Fibroblast of lung (primary cell): ENCODE measurements around the gene ZNF862. TPM values are rescaled to one million over a fixed set of nuclear protein-coding genes. Genes with fewer than 3 reads are reported as not detected.

ENCODE experiments used
- DNase-seq, 2 donors: peaks; one replicate each; pipeline versions ENCODE4 v3.0.0 to v3.0.0-alpha.2; 2010; ENCODE audit warnings: low read depth in 2 of 2
- H2AFZ ChIP-seq: 2 replicates; pipeline ENCODE4 v1.5.1; 2012; ENCODE audit warnings: low read length, control low read depth, inconsistent platforms
- H3K27ac ChIP-seq: 2 replicates; pipeline ENCODE4 v1.5.1; 2011; ENCODE audit warnings: low read length, control low read depth; ENCODE audit not compliant: insufficient read depth
- H3K27me3 ChIP-seq: 2 replicates; pipeline ENCODE4 v1.5.1; 2011; ENCODE audit warnings: mild to moderate bottlenecking, low read length; ENCODE audit not compliant: control insufficient read depth, insufficient read depth
- H3K36me3 ChIP-seq: 2 replicates; pipeline ENCODE4 v1.5.1; 2011; ENCODE audit warnings: low read length; ENCODE audit not compliant: control insufficient read depth, insufficient read depth
- H3K4me1 ChIP-seq: 2 replicates; pipeline ENCODE4 v1.5.1; 2011; ENCODE audit warnings: low read length; ENCODE audit not compliant: control insufficient read depth, insufficient read depth; ENCODE audit errors: extremely low read depth
- H3K4me2 ChIP-seq: 2 replicates; pipeline ENCODE4 v1.5.1; 2011; ENCODE audit warnings: low read length, control low read depth; ENCODE audit not compliant: insufficient read depth; ENCODE audit errors: extremely low read depth
- H3K4me3 ChIP-seq, 4 experiments: fragments of 200-600 bp in 1 of 4; sonication (generic) in 1 of 4; replicated peaks in 1 of 4; 2 replicates each; pipeline ENCODE4 v1.5.1; 2011 to 2016; ENCODE audit warnings: low read length in 4 of 4, low read depth in 3 of 4, mild to moderate bottlenecking in 3 of 4, control low read depth in 2 of 4, inconsistent platforms in 1 of 4, mixed read lengths in 1 of 4; ENCODE audit not compliant: insufficient read depth in 1 of 4; ENCODE audit errors: control extremely low read depth in 1 of 4
- H3K79me2 ChIP-seq: 2 replicates; pipeline ENCODE4 v1.5.1; 2012; ENCODE audit warnings: mild to moderate bottlenecking, low read length, inconsistent platforms; ENCODE audit not compliant: control insufficient read depth, insufficient read depth
- H3K9ac ChIP-seq: 2 replicates; pipeline ENCODE4 v1.5.1; 2011; ENCODE audit warnings: mild to moderate bottlenecking, low read length, control low read depth; ENCODE audit not compliant: insufficient read depth
- H3K9me3 ChIP-seq: 2 replicates; pipeline ENCODE4 v1.5.1; 2012; ENCODE audit warnings: low read depth, low read length; ENCODE audit not compliant: control insufficient read depth, insufficient read depth
- H4K20me1 ChIP-seq: 2 replicates; pipeline ENCODE4 v1.5.1; 2011; ENCODE audit warnings: low read length; ENCODE audit not compliant: control insufficient read depth, insufficient read depth; ENCODE audit errors: extremely low read depth
- EZH2 ChIP-seq: IDR thresholded peaks from 2 replicates; pipeline ENCODE4 v1.5.1; 2012; ENCODE audit warnings: low read length, control low read depth, mild to moderate bottlenecking; ENCODE audit errors: missing control alignments
- polyA plus RNA-seq, 2 donors: library from polyadenylated mRNA; depleted of rRNA in 1 of 2; stranded (reverse) in 1 of 2; unstranded in 1 of 2; fragments of >200 nt; gene quantifications; 2 replicates each; pipeline ENCODE4 v1.2.1, GENCODE V29; 2011 to 2012; ENCODE audit warnings: missing spikeins in 1 of 2
- total RNA-seq: library from RNA; depleted of rRNA; stranded (reverse); fragments of >200 nt; gene quantifications from 2 replicates; pipeline ENCODE4 v1.2.1, GENCODE V29; 2014
- TF ChIP-seq, protein P1 (sequence below), 2 donors: IDR thresholded peaks in 1 of 2; conservative IDR thresholded peaks in 1 of 2; 1 replicate in 1 of 2; 2 replicates in 1 of 2; pipeline ENCODE4 v1.5.1; 2011 to 2012; ENCODE audit warnings: low read length in 2 of 2, control low read depth in 1 of 2, inconsistent platforms in 1 of 2, low read depth in 1 of 2, mild to moderate bottlenecking in 1 of 2

The ZNF862 gene
- total and polyA plus RNA-seq, 2 donors (not counting 1 experiment from before 2014, with no cell fraction given) = 4.7 to 10.9 TPM

DNA sequence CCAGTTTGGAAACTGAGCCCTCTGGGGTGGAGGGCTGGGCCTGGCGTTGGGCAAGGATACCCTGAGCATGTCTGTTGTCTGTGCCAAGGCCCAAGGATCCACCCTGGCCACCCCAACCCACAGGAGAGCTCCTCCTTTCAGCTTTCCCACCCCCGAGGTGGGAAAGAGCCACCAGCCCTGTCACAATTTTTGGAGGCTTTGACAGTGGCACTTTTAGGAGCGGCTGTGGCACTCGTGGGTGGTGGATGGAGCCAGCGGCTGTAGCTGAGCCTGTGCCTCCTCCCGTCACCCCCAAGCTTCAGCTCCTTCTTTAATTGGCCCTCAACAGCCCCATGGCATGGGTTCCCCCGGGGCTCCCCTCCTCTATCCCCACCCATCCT lies 18.2 kb upstream of the ZNF862 start:
- no peak overlapping the region for H3K4me2 ChIP-seq
- H3K79me2 ChIP-seq = no peaks in the 10 kb centered on the region
- TF ChIP-seq EZH2 = no peak
- TF ChIP-seq, protein P1, sequence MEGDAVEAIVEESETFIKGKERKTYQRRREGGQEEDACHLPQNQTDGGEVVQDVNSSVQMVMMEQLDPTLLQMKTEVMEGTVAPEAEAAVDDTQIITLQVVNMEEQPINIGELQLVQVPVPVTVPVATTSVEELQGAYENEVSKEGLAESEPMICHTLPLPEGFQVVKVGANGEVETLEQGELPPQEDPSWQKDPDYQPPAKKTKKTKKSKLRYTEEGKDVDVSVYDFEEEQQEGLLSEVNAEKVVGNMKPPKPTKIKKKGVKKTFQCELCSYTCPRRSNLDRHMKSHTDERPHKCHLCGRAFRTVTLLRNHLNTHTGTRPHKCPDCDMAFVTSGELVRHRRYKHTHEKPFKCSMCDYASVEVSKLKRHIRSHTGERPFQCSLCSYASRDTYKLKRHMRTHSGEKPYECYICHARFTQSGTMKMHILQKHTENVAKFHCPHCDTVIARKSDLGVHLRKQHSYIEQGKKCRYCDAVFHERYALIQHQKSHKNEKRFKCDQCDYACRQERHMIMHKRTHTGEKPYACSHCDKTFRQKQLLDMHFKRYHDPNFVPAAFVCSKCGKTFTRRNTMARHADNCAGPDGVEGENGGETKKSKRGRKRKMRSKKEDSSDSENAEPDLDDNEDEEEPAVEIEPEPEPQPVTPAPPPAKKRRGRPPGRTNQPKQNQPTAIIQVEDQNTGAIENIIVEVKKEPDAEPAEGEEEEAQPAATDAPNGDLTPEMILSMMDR (conservative IDR thresholded peaks at IDR 0.05 in 1 of 2, IDR thresholded peaks at IDR 0.05 in 1 of 2; ENCODE audit: low read depth in 1 of 2, low read length in 2 of 2) = no peak
- H4K20me1 ChIP-seq = no peaks in the 10 kb centered on the region
- H3K36me3 ChIP-seq = no peaks in the 10 kb centered on the region
- no peaks in the 10 kb centered on the region for H3K4me1 ChIP-seq
- no peak overlapping the region for H3K9ac ChIP-seq
- no peak for DNase-seq
- H3K4me3 ChIP-seq = no peak overlapping the region
- H3K27me3 ChIP-seq = no peaks in the 10 kb centered on the region
- no peak overlapping the region for H3K27ac ChIP-seq
- no peaks in the 10 kb centered on the region for H3K9me3 ChIP-seq
- H2AFZ ChIP-seq = no peak overlapping the region

DNA sequence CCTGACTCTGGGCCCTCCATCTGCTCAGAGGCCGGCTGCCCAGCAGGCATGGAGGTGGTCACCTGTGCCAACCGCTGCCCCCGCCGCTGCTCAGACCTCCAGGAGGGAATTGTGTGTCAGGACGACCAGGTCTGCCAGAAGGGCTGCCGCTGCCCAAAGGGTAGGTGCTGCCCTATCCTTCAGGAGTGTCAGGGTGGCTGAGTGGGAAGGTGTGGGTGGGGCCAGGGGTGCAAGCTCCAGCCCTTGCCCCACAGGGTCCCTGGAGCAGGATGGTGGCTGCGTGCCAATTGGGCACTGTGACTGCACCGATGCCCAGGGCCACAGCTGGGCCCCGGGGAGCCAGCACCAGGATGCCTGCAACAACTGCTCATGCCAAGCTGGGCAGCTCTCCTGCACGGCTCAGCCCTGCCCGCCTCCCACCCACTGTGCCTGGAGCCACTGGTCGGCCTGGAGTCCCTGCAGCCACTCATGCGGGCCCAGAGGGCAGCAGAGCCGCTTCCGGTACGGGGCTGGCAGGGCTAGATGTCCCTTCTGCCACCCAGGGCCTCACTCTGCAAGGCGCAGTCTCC lies 17.5 kb upstream of the ZNF862 start:
- H3K9ac ChIP-seq = no peak overlapping the region
- no peak overlapping the region for H3K4me3 ChIP-seq
- no peaks in the 10 kb centered on the region for H3K4me1 ChIP-seq
- no peaks in the 10 kb centered on the region for H3K79me2 ChIP-seq
- no peak for DNase-seq
- no peak for TF ChIP-seq EZH2
- TF ChIP-seq, protein P1 (conservative IDR thresholded peaks at IDR 0.05 in 1 of 2, IDR thresholded peaks at IDR 0.05 in 1 of 2; ENCODE audit: low read depth in 1 of 2, low read length in 2 of 2) = no peak
- H3K27ac ChIP-seq = no peak overlapping the region
- H3K4me2 ChIP-seq = no peak overlapping the region
- no peaks in the 10 kb centered on the region for H3K27me3 ChIP-seq
- H3K36me3 ChIP-seq = no peaks in the 10 kb centered on the region
- no peak overlapping the region for H2AFZ ChIP-seq
- no peaks in the 10 kb centered on the region for H3K9me3 ChIP-seq
- H4K20me1 ChIP-seq = no peaks in the 10 kb centered on the region

DNA sequence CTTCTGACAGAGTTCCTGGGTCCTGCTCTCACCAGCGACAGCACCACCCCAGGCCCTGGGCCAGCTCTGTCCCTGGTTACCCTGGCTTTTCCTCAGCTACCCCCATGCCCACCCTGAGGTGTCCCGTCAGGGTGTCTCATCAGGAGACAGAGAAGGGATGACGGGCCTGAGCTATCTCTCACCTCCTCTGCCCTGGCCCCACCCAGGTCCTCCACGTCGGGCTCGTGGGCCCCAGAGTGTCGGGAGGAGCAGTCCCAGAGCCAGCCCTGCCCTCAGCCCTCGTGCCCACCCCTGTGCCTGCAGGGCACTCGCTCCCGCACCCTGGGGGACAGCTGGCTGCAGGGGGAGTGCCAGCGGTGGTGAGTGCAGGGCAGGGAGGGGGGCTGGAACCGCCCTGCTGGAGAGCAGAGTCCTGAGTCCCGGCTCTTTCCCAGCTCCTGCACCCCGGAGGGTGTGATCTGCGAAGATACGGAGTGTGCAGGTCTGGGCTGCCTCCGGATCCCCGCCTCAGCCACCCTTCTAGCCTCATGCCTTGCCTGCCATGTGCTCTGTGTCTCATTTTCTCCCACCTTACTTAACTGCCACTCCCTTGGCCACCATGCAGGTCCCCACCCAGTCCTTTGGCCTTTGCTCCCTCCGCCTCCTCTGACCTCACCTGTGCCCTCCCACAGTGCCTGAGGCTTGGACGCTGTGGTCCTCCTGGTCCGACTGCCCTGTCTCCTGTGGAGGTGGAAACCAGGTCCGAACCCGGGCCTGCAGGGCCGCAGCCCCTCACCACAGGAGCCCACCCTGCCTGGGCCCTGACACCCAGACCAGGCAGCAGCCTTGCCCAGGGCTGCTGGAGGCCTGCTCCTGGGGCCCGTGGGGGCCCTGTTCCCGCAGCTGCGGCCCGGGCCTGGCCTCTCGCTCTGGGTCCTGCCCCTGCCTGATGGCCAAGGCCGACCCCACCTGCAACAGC lies 16.7 kb upstream of the ZNF862 start:
- Histone ChIP-seq H3K4me1 (no peaks in the 10 kb centered on the region), H3K4me3 (no peak overlapping the region), H3K9me3 (no peaks in the 10 kb centered on the region), H3K9ac (no peak overlapping the region), H4K20me1 (no peaks in the 10 kb centered on the region), H3K27ac (no peak overlapping the region), H3K36me3 (no peaks in the 10 kb centered on the region), H2AFZ (no peak overlapping the region), H3K79me2 (no peaks in the 10 kb centered on the region), H3K4me2 (no peak overlapping the region), H3K27me3 (no peaks in the 10 kb centered on the region)
- TF ChIP-seq, protein P1 (conservative IDR thresholded peaks at IDR 0.05 in 1 of 2, IDR thresholded peaks at IDR 0.05 in 1 of 2; ENCODE audit: low read depth in 1 of 2, low read length in 2 of 2) = no peak
- TF ChIP-seq EZH2 = no peak
- DNase-seq = no peak
